HEK293T (cell line): ENCODE measurements around the gene TMEM207.

Experiments
- CTCF ChIA-PET: fragments of 350-600 bp; formaldehyde crosslinking; extraction: SDS; loops from one replicate; lab custom pipeline; 2021; ENCODE audit warnings: antibody characterized with exemption, inconsistent platforms; lab: Yijun Ruan, JAX
- POLR2A ChIA-PET: fragments of 350-600 bp; formaldehyde crosslinking; extraction: SDS; loops from one replicate; lab custom pipeline; 2020; ENCODE audit warnings: antibody characterized with exemption, inconsistent platforms; lab: Yijun Ruan, JAX
- DNase-seq: peaks from one replicate; pipeline ENCODE4 v3.0.0; 2012; ENCODE audit warnings: mixed read lengths; ENCODE audit errors: extremely low spot score
- ARNT ChIP-seq: fragments of 450-650 bp; IDR thresholded peaks from 2 replicates; pipeline ENCODE4 v1.6.1; 2017; ENCODE audit warnings: mild to moderate bottlenecking
- BHLHE40 ChIP-seq: fragments of 450-650 bp; IDR thresholded peaks from 2 replicates; pipeline ENCODE4 v1.6.1; 2016; ENCODE audit warnings: mild to moderate bottlenecking, moderate library complexity, borderline replicate concordance
- CTBP1 ChIP-seq: fragments of 450-650 bp; IDR thresholded peaks from 2 replicates; pipeline ENCODE4 v1.6.1; 2016; ENCODE audit warnings: borderline replicate concordance
- ELF4 ChIP-seq: fragments of 450-650 bp; IDR thresholded peaks from 2 replicates; pipeline ENCODE4 v1.6.1; 2017; ENCODE audit warnings: antibody characterized with exemption
- FOXA1 ChIP-seq: fragments of 450-650 bp; IDR thresholded peaks from 2 replicates; pipeline ENCODE4 v1.6.1; 2016; ENCODE audit warnings: mild to moderate bottlenecking
- FOXK2 ChIP-seq: fragments of 450-650 bp; IDR thresholded peaks from 2 replicates; pipeline ENCODE4 v1.6.1; 2016; ENCODE audit warnings: mild to moderate bottlenecking
- FOXM1 ChIP-seq: fragments of 450-650 bp; IDR thresholded peaks from 2 replicates; pipeline ENCODE4 v1.6.1; 2017; ENCODE audit warnings: mild to moderate bottlenecking, borderline replicate concordance
- HDGF ChIP-seq: fragments of 450-650 bp; IDR thresholded peaks from 2 replicates; pipeline ENCODE4 v1.6.1; 2017; ENCODE audit warnings: antibody characterized with exemption, borderline replicate concordance
- L3MBTL2 ChIP-seq: fragments of 450-650 bp; conservative IDR thresholded peaks from 2 replicates; pipeline ENCODE4 v1.6.1; 2016; ENCODE audit warnings: mild to moderate bottlenecking
- LEF1 ChIP-seq: fragments of 450-650 bp; IDR thresholded peaks from 2 replicates; pipeline ENCODE4 v1.6.1; 2017; ENCODE audit warnings: mild to moderate bottlenecking, borderline replicate concordance
- NFRKB ChIP-seq: fragments of 450-650 bp; IDR thresholded peaks from 2 replicates; pipeline ENCODE4 v1.6.1; 2016; ENCODE audit warnings: mild to moderate bottlenecking, moderate library complexity
- PKNOX1 ChIP-seq: fragments of 450-650 bp; IDR thresholded peaks from 2 replicates; pipeline ENCODE4 v1.6.1; 2016
- SP1 ChIP-seq: fragments of 450-650 bp; IDR thresholded peaks from 2 replicates; pipeline ENCODE4 v1.6.1; 2017
- SUZ12 ChIP-seq: fragments of 450-650 bp; IDR thresholded peaks from 2 replicates; pipeline ENCODE4 v1.6.1; 2016; ENCODE audit warnings: mild to moderate bottlenecking
- TARDBP ChIP-seq: fragments of 450-650 bp; IDR thresholded peaks from 2 replicates; pipeline ENCODE4 v1.6.1; 2016
- ZNF384 ChIP-seq: fragments of 450-650 bp; IDR thresholded peaks from 2 replicates; pipeline ENCODE4 v1.6.1; 2016

TMEM207 gene

GRCh38 chr3:190385731-190386688, 63.7 kb downstream of the TMEM207 start:
- POLR2A ChIA-PET: no interaction called here
- CTCF ChIA-PET: no interaction called here
- TF ChIP-seq CTBP1 (no peak), LEF1 (no peak), HDGF (no peak), FOXK2 (no peak), L3MBTL2 (no peak), SP1 (no peak)
- DNase-seq: no peak

GRCh38 chr3:190384309-190384756, 65.4 kb downstream of the TMEM207 start:
- peak; percentile 7 for DNase-seq
- TF ChIP-seq CTBP1: no peak
- TF ChIP-seq PKNOX1: peak; percentile 22; the same call in 1 of the 2 replicates
- POLR2A ChIA-PET: no interaction called here
- CTCF ChIA-PET: no interaction called here

GRCh38 chr3:190382082-190382481, 67.6 kb downstream of the TMEM207 start:
- ChIA-PET POLR2A (no interaction called here), CTCF (no interaction called here)
- no peak for DNase-seq
- TF ChIP-seq L3MBTL2 (no peak), BHLHE40 (no peak), FOXA1 (no peak), ZNF384 (no peak), SP1 (no peak), LEF1 (no peak), NFRKB (no peak), SUZ12 (no peak), ARNT (no peak), PKNOX1 (no peak), FOXK2 (no peak)

GRCh38 chr3:190381441-190381840, 68.3 kb downstream of the TMEM207 start:
- CTCF ChIA-PET: no interaction called here
- no peak for TF ChIP-seq ELF4
- no peak for TF ChIP-seq TARDBP
- no peak for TF ChIP-seq FOXA1
- TF ChIP-seq PKNOX1: no peak
- no peak for TF ChIP-seq SUZ12
- TF ChIP-seq SP1: no peak
- no peak for TF ChIP-seq FOXK2
- no peak for TF ChIP-seq FOXM1
- TF ChIP-seq LEF1: no peak
- TF ChIP-seq ARNT: no peak
- TF ChIP-seq CTBP1: no peak
- no peak for TF ChIP-seq BHLHE40
- POLR2A ChIA-PET: no interaction called here
- DNase-seq: no peak

GRCh38 chr3:190380184-190380583, 69.5 kb downstream of the TMEM207 start:
- TF ChIP-seq HDGF: no peak
- TF ChIP-seq CTBP1: no peak
- TF ChIP-seq ARNT: no peak
- TF ChIP-seq FOXK2: no peak
- TF ChIP-seq SUZ12: no peak
- no peak for TF ChIP-seq TARDBP
- TF ChIP-seq FOXA1: no peak
- CTCF ChIA-PET: no interaction called here
- POLR2A ChIA-PET: no interaction called here
- DNase-seq: no peak
